Activated CD4-positive, CD25-positive, alpha-beta regulatory T cell treated with anti-CD3 and anti-CD28 coated beads, Interleukin-2, amount 50 U/mL, for 16 hours (primary cell): ENCODE data around the gene CBFA2T3.
"Not testable (repeated sequence)": the region's sequence is repeated elsewhere in the genome, so short reads cannot be mapped to it uniquely, and the experiment has no call there.

Source experiments
- DNase-seq: peaks from one replicate; pipeline ENCODE4 v3.0.0-alpha.2; 2020; ENCODE audit warnings: low read depth, low spot score

CBFA2T3 gene

GRCh38 chr16:88893127-88893968 lies 83.7 kb downstream of the CBFA2T3 start:
- no peak for DNase-seq

GRCh38 chr16:88892065-88892464 lies 84.9 kb downstream of the CBFA2T3 start:
- no peak for DNase-seq

DNA sequence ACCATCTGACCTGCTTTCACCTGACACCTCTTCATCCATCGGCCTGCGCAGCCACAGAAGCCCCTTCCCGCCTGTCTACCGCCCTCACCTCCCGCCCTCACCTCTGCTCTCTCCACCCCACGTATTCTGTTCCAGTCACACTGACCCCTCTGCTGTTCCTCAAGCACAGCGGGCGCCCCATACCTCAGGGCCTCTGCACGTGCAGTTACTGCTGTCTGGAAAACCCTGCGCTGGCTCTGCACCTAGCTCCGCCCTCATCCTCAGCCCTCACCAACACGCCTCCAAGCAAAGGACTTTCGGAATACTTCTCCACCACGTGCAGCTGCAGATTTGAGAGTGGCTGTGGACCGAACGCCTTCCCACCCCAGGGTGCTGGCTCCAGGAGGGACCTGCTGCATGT lies 85.9 kb downstream of the CBFA2T3 start:
- DNase-seq = no peak

DNA sequence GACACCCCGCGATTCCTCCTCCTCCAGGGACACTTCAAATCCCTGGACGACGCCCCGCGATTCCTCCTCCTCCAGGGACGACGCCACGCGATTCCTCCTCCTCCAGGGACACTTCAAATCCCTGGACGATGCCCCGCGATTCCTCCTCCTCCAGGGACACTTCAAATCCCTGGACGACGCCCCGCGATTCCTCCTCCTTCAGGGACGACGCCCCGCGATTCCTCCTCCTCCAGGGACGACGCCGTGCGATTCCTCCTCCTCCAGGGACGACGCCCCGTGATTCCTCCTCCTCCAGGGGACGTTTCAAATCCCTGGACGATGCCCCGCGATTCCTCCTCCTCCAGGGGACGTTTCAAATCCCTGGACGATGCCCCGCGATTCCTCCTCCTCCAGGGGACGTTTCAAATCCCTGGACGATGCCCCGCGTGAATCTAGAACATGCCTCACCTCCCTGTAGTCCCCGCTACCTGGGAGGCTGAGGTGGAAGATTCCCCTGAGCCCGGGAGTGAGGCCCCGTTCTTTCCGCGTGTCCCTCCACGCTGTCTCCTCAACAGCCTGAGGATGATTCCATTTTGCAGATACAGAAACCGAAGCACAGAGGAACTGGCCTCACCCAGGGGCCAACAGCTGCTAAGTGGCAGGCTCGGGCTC lies 87.2 kb downstream of the CBFA2T3 start:
- DNase-seq = not testable (repeated sequence)

DNA sequence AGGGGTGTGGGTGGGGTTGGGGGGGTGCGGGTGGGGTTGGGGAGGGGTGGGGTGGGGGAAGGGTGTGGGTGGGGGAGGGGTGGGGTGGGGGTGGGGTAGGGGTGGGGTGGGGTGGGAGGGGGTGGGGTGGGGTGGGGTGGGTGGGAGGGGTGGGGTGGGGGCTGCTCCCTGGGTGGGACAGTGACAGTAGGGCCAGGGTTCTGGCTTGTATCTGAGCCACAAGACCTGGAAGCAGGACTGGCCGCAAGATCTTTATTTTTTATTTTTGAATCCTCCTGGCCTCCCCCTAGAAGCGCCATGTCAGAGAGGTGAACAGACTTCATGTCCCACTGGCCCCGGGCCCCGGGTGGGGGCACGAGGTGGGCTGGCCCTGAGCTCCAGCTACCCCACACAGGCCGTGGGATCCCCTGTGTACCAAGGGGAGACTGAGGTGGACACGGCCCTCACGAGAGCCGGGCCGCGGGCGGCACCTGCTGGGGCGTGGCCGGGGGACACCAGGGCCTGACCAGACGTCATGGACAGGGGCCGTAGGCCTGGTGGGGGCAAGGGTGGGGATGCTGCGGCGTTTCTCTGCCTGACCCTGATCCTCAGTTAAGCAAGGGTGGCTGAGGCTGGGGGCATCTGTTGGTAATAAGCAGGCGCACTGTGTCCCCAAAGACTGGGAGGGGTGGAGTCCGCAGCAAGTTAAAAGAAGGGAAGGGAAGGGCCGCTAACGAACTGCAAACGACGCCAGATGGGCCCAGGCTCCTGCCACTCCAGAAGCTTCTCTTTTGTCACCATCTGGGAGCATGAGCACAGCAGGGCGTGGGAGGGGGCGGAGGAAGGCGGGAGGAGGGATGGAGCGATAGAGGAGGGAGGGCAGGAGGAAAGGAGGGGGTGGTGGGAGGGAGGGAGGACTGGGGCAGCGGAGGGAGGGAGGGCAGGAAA lies 88.3 kb downstream of the CBFA2T3 start:
- DNase-seq = no peak

GRCh38 chr16:88888057-88888456 lies 89.0 kb downstream of the CBFA2T3 start:
- DNase-seq = no peak

DNA sequence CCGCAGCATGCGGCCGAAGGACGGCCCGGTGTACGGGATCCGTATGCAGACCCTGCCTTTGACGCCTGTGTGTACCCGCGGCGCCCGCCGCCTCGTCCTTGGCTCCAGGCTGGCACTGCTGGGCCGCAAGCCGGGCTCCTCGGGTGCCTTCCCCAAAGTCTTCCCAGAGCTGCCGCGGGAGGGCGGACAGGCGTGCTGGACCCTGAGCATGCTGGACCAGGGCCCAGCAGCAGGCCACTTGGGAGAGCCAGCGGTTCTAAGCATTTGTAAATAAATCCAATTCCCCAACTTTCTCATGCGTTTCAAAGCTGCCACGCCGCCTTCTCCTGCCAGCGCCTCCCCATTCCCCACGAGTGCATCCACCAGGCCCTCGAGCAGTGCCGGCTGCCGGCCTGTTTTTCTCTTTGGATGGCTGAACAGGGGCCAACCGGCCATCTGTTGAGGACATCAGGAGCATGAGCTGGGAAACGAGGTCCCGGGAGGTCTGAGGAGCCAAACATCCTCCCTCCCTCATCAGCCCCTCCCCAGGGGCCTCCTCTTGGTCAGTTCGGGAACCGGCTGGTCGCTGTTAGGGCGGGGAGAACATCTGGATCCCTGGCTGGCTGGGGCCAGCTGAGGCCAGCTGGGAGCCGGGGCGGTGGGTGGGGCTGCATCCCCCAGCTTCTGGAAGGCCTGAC lies 90.0 kb downstream of the CBFA2T3 start:
- DNase-seq = no peak

DNA sequence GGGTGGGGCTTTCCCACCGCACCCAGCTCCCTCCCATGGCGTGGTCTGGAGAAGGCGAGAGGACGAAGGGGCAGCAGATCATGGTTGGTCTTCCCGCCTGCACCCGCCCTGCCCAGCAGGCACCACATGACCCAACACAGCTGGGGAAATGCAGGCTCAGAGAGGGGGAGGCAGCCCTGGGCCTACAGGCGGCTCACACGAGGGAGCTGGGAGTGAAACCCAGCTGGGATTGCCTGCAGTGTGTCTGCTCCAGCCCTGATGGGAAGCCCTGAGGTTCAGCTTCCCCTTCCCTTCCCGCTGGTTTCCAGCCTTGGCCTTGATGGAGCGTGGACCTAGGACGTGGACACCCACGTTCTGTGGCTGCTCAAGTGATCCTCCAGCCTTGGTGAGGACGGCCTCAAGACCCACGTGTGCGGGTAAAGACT lies 90.6 kb downstream of the CBFA2T3 start:
- no peak for DNase-seq

- DNase-seq = no peak
These were observed 91.2 kb downstream of the CBFA2T3 start for GRCh38 chr16:88885693-88886280.

GRCh38 chr16:88884569-88885271 lies 92.3 kb downstream of the CBFA2T3 start:
- no peak for DNase-seq

GRCh38 chr16:88883946-88884345 lies 93.1 kb downstream of the CBFA2T3 start:
- DNase-seq = no peak

GRCh38 chr16:88883117-88883895 lies 93.7 kb downstream of the CBFA2T3 start:
- no peak for DNase-seq

GRCh38 chr16:88882358-88883030 lies 94.5 kb downstream of the CBFA2T3 start:
- DNase-seq = no peak

- DNase-seq = no peak
These were observed 95.2 kb downstream of the CBFA2T3 start for GRCh38 chr16:88881675-88882357.

DNA sequence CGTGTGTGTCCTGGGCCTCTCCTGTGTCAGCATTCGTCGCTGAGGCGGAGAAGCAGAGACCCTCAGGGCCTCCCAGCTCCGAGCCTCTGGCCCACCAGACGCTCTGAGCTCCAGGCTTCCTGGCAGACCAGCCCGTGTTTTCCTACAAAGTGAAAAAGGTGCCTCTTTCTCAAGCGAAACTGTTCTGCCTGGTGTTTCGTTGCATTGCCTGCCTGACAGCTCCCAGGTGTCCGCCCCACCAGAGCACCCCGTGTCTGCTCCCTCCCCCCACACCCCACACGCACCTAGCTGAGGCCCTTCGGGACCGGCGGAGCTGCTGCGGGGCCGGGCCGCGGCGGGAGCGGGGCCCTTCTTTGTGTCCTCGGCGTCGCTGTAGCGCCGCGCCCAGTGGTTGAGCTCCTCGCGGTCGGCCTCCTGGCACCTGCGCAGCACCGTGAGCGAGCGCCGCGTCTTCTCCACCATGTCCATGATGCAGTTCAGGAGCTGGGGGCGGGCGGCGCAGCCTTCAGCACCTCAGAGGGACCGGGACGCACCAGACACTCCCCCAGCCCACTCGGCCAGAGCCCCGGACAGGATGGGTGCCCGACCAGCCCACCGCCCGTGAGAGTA lies 95.9 kb downstream of the CBFA2T3 start:
- no peak for DNase-seq

DNA sequence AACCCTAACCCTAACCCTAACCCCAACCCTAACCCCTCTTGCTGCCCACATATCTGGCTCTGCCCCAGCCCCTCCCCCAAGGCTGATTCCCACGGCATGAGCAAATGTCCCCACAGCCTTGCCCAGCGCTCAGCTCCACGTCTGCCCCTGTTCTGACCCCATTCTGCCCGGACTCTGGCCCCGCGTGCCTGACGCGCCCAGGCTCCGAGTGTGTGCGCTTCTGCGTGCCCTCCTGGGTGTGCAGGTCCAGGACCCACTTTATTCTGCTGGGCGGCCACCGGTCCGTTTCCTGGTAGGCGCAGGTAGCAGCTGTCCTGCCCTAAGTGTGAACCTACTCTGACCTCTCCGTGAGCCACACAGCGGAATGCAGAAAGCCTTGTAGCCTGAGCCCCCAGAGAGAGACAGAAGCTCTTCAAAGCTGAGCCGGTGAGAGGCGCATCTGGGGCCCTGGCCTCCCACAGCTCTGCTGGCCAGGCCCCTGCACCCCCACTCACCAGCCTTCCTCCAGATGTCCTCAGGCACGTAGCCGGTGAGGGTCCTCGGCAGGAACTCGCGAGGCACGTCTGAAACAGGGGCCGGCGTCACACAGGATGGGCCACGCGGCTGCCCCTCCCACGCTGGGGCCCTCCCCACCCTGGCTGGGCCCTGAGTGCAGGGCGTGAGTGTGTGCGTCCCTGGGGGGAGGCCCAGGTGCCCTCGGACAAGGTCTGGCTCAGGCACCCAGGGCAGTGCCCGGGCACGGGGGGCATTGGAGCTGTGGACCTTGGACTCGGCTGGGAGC lies 96.6 kb downstream of the CBFA2T3 start:
- no peak for DNase-seq

- no peak for DNase-seq
These were observed 97.3 kb downstream of the CBFA2T3 start for GRCh38 chr16:88879788-88880055.
